ENCODE results near the gene BTF3. TPM values are rescaled to one million over a fixed set of nuclear protein-coding genes. Genes with fewer than 3 reads are reported as not detected.
"Not testable (repeated sequence)": the region's sequence is repeated elsewhere in the genome, so short reads cannot be mapped to it uniquely, and the experiment has no call there.

BTF3 gene
- total RNA-seq, 1 donor from 2014 or later, result 384 TPM

GRCh38 chr5:73451224-73452130 is 46.8 kb upstream of the BTF3 start:
- peak; percentile 99 for TF ChIP-seq CTCF (IDR thresholded peaks at IDR 0.05)
- no peak overlapping the region for H3K27ac Mint-ChIP-seq (ENCODE audit: unreplicated experiment)
- peak; percentile 85 for DNase-seq (ENCODE audit: low spot score)
- H3K4me3 Mint-ChIP-seq (ENCODE audit: unreplicated experiment), result peak overlapping the region; percentile 65
- H3K9me3 Mint-ChIP-seq (ENCODE audit: low read depth), result no peaks in the 10 kb centered on the region
- H3K36me3 Mint-ChIP-seq (ENCODE audit: low read depth), result peaks cover 2% of the 10 kb centered on the region
- peaks cover 17% of the 10 kb centered on the region for H3K4me1 Mint-ChIP-seq (ENCODE audit: low read depth)
- H3K27me3 Mint-ChIP-seq (ENCODE audit: low read depth), result peaks cover 18% of the 10 kb centered on the region

- Mint-ChIP-seq H3K36me3 (ENCODE audit: low read depth) (no peaks in the 10 kb centered on the region), H3K4me1 (ENCODE audit: low read depth) (peaks cover 15% of the 10 kb centered on the region), H3K4me3 (ENCODE audit: unreplicated experiment) (no peak overlapping the region), H3K27me3 (ENCODE audit: low read depth) (peaks cover 18% of the 10 kb centered on the region), H3K9me3 (ENCODE audit: low read depth) (no peaks in the 10 kb centered on the region), H3K27ac (ENCODE audit: unreplicated experiment) (no peak overlapping the region)
- TF ChIP-seq CTCF (IDR thresholded peaks at IDR 0.05), result no peak
- DNase-seq (ENCODE audit: low spot score), result no peak
These were observed 46.0 kb upstream of the BTF3 start for GRCh38 chr5:73452215-73452614.

GRCh38 chr5:73454379-73455036 is 43.7 kb upstream of the BTF3 start:
- TF ChIP-seq CTCF (IDR thresholded peaks at IDR 0.05), result peak; percentile 84
- Mint-ChIP-seq H3K4me1 (ENCODE audit: low read depth) (peaks cover 11% of the 10 kb centered on the region), H3K4me3 (ENCODE audit: unreplicated experiment) (no peak overlapping the region), H3K27me3 (ENCODE audit: low read depth) (peaks cover 16% of the 10 kb centered on the region), H3K9me3 (ENCODE audit: low read depth) (no peaks in the 10 kb centered on the region), H3K36me3 (ENCODE audit: low read depth) (no peaks in the 10 kb centered on the region), H3K27ac (ENCODE audit: unreplicated experiment) (no peak overlapping the region)
- no peak for DNase-seq (ENCODE audit: low spot score)

GRCh38 chr5:73456462-73456861 is 41.8 kb upstream of the BTF3 start:
- not testable (repeated sequence) for H3K9me3 Mint-ChIP-seq (ENCODE audit: low read depth); H3K4me3 Mint-ChIP-seq (ENCODE audit: unreplicated experiment); H3K36me3 Mint-ChIP-seq (ENCODE audit: low read depth); H3K27ac Mint-ChIP-seq (ENCODE audit: unreplicated experiment); DNase-seq (ENCODE audit: low spot score)
- H3K4me1 Mint-ChIP-seq (ENCODE audit: low read depth), result peaks cover 15% of the 10 kb centered on the region
- H3K27me3 Mint-ChIP-seq (ENCODE audit: low read depth), result peaks cover 14% of the 10 kb centered on the region

- peaks cover 2% of the 10 kb centered on the region for H3K27me3 Mint-ChIP-seq (ENCODE audit: low read depth)
- H3K27ac Mint-ChIP-seq (ENCODE audit: unreplicated experiment), result peak overlapping the region; percentile 59
- no peak for DNase-seq (ENCODE audit: low spot score)
- TF ChIP-seq CTCF (IDR thresholded peaks at IDR 0.05), result no peak
- H3K9me3 Mint-ChIP-seq (ENCODE audit: low read depth), result no peaks in the 10 kb centered on the region
- H3K4me1 Mint-ChIP-seq (ENCODE audit: low read depth), result peaks cover 15% of the 10 kb centered on the region
- H3K36me3 Mint-ChIP-seq (ENCODE audit: low read depth), result no peaks in the 10 kb centered on the region
- no peak overlapping the region for H3K4me3 Mint-ChIP-seq (ENCODE audit: unreplicated experiment)
These were observed 38.9 kb upstream of the BTF3 start for GRCh38 chr5:73459366-73459765.
